Endothelial cell of umbilical vein (primary cell): ENCODE data around the gene ZC3H18. TPM values are rescaled to one million over a fixed set of nuclear protein-coding genes. Genes with fewer than 3 reads are reported as not detected.

Experiments used
- BruUV-seq: library from RNA; stranded (reverse); fragments of 400-500 nt; replicated peaks from 2 replicates; lab custom pipeline; 2021; lab: Mats Ljungman, UMichigan
- CTCF ChIA-PET: fragments of 300-600, 350-600 bp; sonication (Branson Sonifier 250); formaldehyde crosslinking; loops from one replicate; lab custom pipeline; 2021; ENCODE audit warnings: antibody characterized with exemption, inconsistent platforms; lab: Charles Lee
- POLR2A ChIA-PET: fragments of 300-600, 350-600 bp; sonication (Branson Sonifier 250); formaldehyde crosslinking; loops from one replicate; lab custom pipeline; 2021; ENCODE audit warnings: antibody characterized with exemption, inconsistent platforms; lab: Charles Lee
- DNase-seq: peaks from one replicate; pipeline ENCODE4 v3.0.0-alpha.2; 2011; ENCODE audit warnings: low read depth, low spot score
- FAIRE-seq: peaks from 2 replicates; lab custom pipeline; 2011; peaks lifted over from hg19 to GRCh38; lab: Jason Lieb, UNC
- H2AFZ ChIP-seq: 2 replicates; pipeline ENCODE4 v1.6.0; 2012; ENCODE audit warnings: low read depth, low read length, control low read depth, inconsistent platforms
- H3K27ac ChIP-seq: 2 replicates; pipeline ENCODE4 v1.5.1; 2011; ENCODE audit warnings: low read depth, mild to moderate bottlenecking, control low read depth, low read length, moderate library complexity; ENCODE audit not compliant: insufficient read depth
- H3K27me3 ChIP-seq, 2 experiments: 2 replicates each; pipeline versions ENCODE4 v1.6.0 to v1.6.1; 2011; ENCODE audit warnings: low read length in 2 of 2, mixed read lengths in 1 of 2; ENCODE audit not compliant: control insufficient read depth in 2 of 2, insufficient read depth in 2 of 2
- H3K36me3 ChIP-seq, 2 experiments: 2 replicates in 1 of 2; 3 replicates in 1 of 2; pipeline ENCODE4 v1.5.1; 2011; ENCODE audit warnings: low read length in 2 of 2, mild to moderate bottlenecking in 1 of 2, moderate library complexity in 1 of 2; ENCODE audit not compliant: control insufficient read depth in 2 of 2, insufficient read depth in 2 of 2; ENCODE audit errors: extremely low read depth in 1 of 2
- H3K4me1 ChIP-seq: 3 replicates; pipeline ENCODE4 v1.5.1; 2011; ENCODE audit warnings: mild to moderate bottlenecking, low read length; ENCODE audit not compliant: control insufficient read depth, insufficient read depth; ENCODE audit errors: extremely low read depth
- H3K4me2 ChIP-seq: 2 replicates; pipeline ENCODE4 v1.6.1; 2011; ENCODE audit warnings: low read length, control low read depth, mixed read lengths; ENCODE audit not compliant: insufficient read depth
- H3K4me3 ChIP-seq, 3 experiments: fragments of 200-600 bp in 1 of 3; sonication (generic), shearing (Covaris generic) in 1 of 3; replicated peaks in 1 of 3; 2 replicates each; pipeline ENCODE4 v1.5.1; 2011 to 2016; ENCODE audit warnings: control low read depth in 3 of 3, low read length in 3 of 3, mild to moderate bottlenecking in 2 of 3, inconsistent platforms in 1 of 3, low read depth in 1 of 3, moderate library complexity in 1 of 3; ENCODE audit not compliant: insufficient read depth in 1 of 3
- H3K79me2 ChIP-seq: 2 replicates; pipeline ENCODE4 v1.6.0; 2012; ENCODE audit warnings: low read length, inconsistent platforms; ENCODE audit not compliant: control insufficient read depth, insufficient read depth
- H3K9ac ChIP-seq: replicated peaks from 2 replicates; pipeline ENCODE3; 2011; ENCODE audit warnings: low read length, control low read depth; ENCODE audit not compliant: insufficient read depth; ENCODE audit errors: extremely low read depth
- H3K9me1 ChIP-seq: replicated peaks from 3 replicates; pipeline ENCODE4 v1.6.0; 2011; ENCODE audit warnings: mild to moderate bottlenecking, low read length; ENCODE audit not compliant: control insufficient read depth, insufficient read depth; ENCODE audit errors: extremely low read depth
- H3K9me3 ChIP-seq: replicated peaks from 2 replicates; pipeline ENCODE4 v1.5.1; 2012; ENCODE audit warnings: low read length, inconsistent platforms; ENCODE audit not compliant: control insufficient read depth, insufficient read depth
- H4K20me1 ChIP-seq: replicated peaks from 2 replicates; pipeline ENCODE3; 2011; ENCODE audit warnings: mild to moderate bottlenecking, low read length; ENCODE audit not compliant: control insufficient read depth, insufficient read depth; ENCODE audit errors: extremely low read depth
- EZH2 ChIP-seq: IDR thresholded peaks from 2 replicates; pipeline ENCODE4 v1.6.1; 2012; ENCODE audit warnings: borderline replicate concordance, low read depth, mild to moderate bottlenecking, moderate library complexity, low read length, inconsistent platforms; ENCODE audit not compliant: severe bottlenecking
- FOS ChIP-seq: IDR thresholded peaks from 2 replicates; pipeline ENCODE4 v1.6.1; 2011; ENCODE audit warnings: mild to moderate bottlenecking, low read length, moderate library complexity, borderline replicate concordance; ENCODE audit not compliant: insufficient read depth
- GATA2 ChIP-seq: IDR thresholded peaks from 2 replicates; pipeline ENCODE4 v1.7.0; 2011; ENCODE audit warnings: low read depth, mild to moderate bottlenecking, moderate library complexity, mixed read lengths, low read length; ENCODE audit not compliant: insufficient read length, insufficient read depth
- JUN ChIP-seq: IDR thresholded peaks from 2 replicates; pipeline ENCODE4 v1.6.1; 2011; ENCODE audit warnings: borderline replicate concordance, low read depth; ENCODE audit not compliant: insufficient read length, insufficient read depth
- MAX ChIP-seq: IDR thresholded peaks from 2 replicates; pipeline ENCODE4 v1.6.1; 2011; ENCODE audit not compliant: insufficient read depth, insufficient read length
- MYC ChIP-seq: IDR thresholded peaks from one replicate; pipeline ENCODE4 v1.6.1; 2011; ENCODE audit warnings: mild to moderate bottlenecking, low read depth, low read length
- POLR2A ChIP-seq: IDR thresholded peaks from 2 replicates; pipeline ENCODE4 v1.6.1; 2012; ENCODE audit warnings: low read depth, mild to moderate bottlenecking, control low read depth, low read length
- POLR2AphosphoS5 ChIP-seq: IDR thresholded peaks from 2 replicates; pipeline ENCODE4 v1.6.1; 2012; ENCODE audit warnings: low read depth, mild to moderate bottlenecking, control low read depth, low read length, moderate library complexity; ENCODE audit not compliant: insufficient read depth
- dilution Hi-C: fragments of 300-500 bp; cut with MboI; formaldehyde crosslinking; loops from one replicate; pipeline ENCODE4 v1.15.0; 2019; ENCODE audit warnings: low sequenced_read_pairs; ENCODE audit not compliant: extremely low pct_ligation_motif_present
- intact Hi-C: fragments of 100-400 bp; cut with micrococcal nuclease; formaldehyde crosslinking; loops from one replicate; pipeline ENCODE4 v1.10.0; 2022
- polyA plus RNA-seq, 4 experiments: library from polyadenylated mRNA; depleted of rRNA in 3 of 4; stranded (reverse) in 3 of 4; unstranded in 1 of 4; fragments of >200 nt; gene quantifications; 2 replicates each; pipeline versions ENCODE4 v1.2.1 to v1.2.3, GENCODE V29; 2011 to 2012; ENCODE audit warnings: missing spikeins in 1 of 4
- total RNA-seq: library from RNA; stranded (reverse); gene quantifications from 2 replicates; pipeline ENCODE4 v1.2.3, GENCODE V29; 2021
- TF ChIP-seq, protein P1 (sequence below), 2 donors: IDR thresholded peaks; 1 replicate in 1 of 2; 2 replicates in 1 of 2; pipeline ENCODE4 v1.5.1; 2011; ENCODE audit warnings: low read length in 2 of 2, mild to moderate bottlenecking in 2 of 2, moderate library complexity in 2 of 2, control low read depth in 1 of 2, inconsistent platforms in 1 of 2, low read depth in 1 of 2; ENCODE audit not compliant: insufficient read depth in 1 of 2; ENCODE audit errors: extremely low read depth in 1 of 2

ZC3H18 gene
- total and polyA plus RNA-seq, 2 donors (not counting 3 experiments of a cell fraction or from before 2014, with no cell fraction given): 12.1 to 52.8 TPM

DNA sequence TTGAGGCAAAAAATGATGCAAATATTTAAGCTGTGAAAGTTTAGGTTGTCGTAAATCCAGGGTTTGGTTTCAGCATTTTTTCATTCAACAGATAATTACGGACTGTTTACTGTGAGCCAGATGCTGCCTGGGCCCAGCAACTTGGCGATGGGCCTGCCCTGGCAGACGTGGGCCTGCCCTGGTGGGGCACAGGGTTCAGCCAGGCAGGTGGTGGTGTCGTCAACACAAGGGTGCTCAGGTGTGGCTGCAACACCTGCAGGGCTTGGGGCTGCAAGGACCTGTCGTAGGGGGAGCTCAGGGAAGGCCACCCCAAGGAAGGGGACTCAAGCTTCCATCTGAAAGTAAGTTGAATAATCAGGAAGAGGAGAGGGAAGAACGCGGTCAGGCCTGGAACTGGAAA is 15.1 kb downstream of the ZC3H18 start:
- H3K27me3 ChIP-seq: no peaks in the 10 kb centered on the region
- no peak overlapping the region for H3K27ac ChIP-seq
- peaks cover 36% of the 10 kb centered on the region for H3K79me2 ChIP-seq
- no peak overlapping the region for H3K4me3 ChIP-seq
- no peaks in the 10 kb centered on the region for H3K9me3 ChIP-seq
- no peak for TF ChIP-seq MYC
- no peak for TF ChIP-seq JUN
- TF ChIP-seq POLR2A: no peak
- no peak for TF ChIP-seq MAX
- TF ChIP-seq, protein P1, sequence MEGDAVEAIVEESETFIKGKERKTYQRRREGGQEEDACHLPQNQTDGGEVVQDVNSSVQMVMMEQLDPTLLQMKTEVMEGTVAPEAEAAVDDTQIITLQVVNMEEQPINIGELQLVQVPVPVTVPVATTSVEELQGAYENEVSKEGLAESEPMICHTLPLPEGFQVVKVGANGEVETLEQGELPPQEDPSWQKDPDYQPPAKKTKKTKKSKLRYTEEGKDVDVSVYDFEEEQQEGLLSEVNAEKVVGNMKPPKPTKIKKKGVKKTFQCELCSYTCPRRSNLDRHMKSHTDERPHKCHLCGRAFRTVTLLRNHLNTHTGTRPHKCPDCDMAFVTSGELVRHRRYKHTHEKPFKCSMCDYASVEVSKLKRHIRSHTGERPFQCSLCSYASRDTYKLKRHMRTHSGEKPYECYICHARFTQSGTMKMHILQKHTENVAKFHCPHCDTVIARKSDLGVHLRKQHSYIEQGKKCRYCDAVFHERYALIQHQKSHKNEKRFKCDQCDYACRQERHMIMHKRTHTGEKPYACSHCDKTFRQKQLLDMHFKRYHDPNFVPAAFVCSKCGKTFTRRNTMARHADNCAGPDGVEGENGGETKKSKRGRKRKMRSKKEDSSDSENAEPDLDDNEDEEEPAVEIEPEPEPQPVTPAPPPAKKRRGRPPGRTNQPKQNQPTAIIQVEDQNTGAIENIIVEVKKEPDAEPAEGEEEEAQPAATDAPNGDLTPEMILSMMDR (IDR thresholded peaks at IDR 0.05; ENCODE audit: extremely low read depth in 1 of 2, insufficient read depth in 1 of 2, low read depth in 1 of 2, low read length in 2 of 2): no peak
- TF ChIP-seq GATA2: no peak
- no peak for TF ChIP-seq EZH2
- no peak for TF ChIP-seq POLR2AphosphoS5
- TF ChIP-seq FOS: no peak
- no peak overlapping the region for H3K4me2 ChIP-seq
- H3K9me1 ChIP-seq: no peaks in the 10 kb centered on the region
- H3K4me1 ChIP-seq: no peaks in the 10 kb centered on the region
- CTCF ChIA-PET: interaction anchor here (0.7 kb wide), 1 partner anchor 49 kb away, joined by 3 read pairs; no protein-coding TSS in a partner anchor
- dilution Hi-C loops (no loop called here), intact Hi-C loops (no loop called here)
- DNase-seq: no peak
- no TSS peak for BruUV-seq
- H3K9ac ChIP-seq: no peak overlapping the region
- POLR2A ChIA-PET: no interaction called here
- no peak for FAIRE-seq
- no peaks in the 10 kb centered on the region for H4K20me1 ChIP-seq
- peaks cover 5 to 36% of the 10 kb centered on the region in 2 experiments for H3K36me3 ChIP-seq
- H2AFZ ChIP-seq: no peak overlapping the region
